Measurements from ENCODE around the gene RAMP2.

The RAMP2 gene

DNA sequence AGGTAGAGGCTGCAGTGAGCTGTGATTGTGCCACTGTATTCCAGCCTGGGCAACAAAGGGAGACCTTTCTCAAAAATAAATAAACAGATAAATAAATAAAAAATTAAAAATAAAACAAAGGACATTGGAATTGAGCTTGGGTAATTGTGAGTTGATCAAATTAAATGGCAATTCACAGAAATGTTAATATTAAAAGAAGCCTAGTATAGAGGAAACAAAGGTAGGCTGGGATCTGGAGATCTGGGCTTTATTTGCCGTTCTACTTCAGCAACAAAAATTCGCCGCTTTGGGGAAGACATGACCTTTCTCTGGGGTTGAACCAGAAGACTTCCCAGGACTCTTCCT, 11.9 kb downstream of the RAMP2 start:
- Histone ChIP-seq H4K20me1 (ENCODE audit: insufficient read depth, low read length) (no peaks in the 10 kb centered on the region), H3K27me3 (replicated peaks; ENCODE audit: insufficient read depth, low read length) (no peaks in the 10 kb centered on the region), H3K4me3 (ENCODE audit: low read length) (peak overlapping the region; percentile 87), H3K9me3 (replicated peaks; ENCODE audit: insufficient read depth, low read length) (no peaks in the 10 kb centered on the region), H3K79me2 (ENCODE audit: low read length) (peaks cover 16% of the 10 kb centered on the region), H3F3A (ENCODE audit: insufficient read depth, low read length) (no peaks in the 10 kb centered on the region), H3K27ac (ENCODE audit: low read length) (no peak overlapping the region), H2AFZ (ENCODE audit: low read length) (peak overlapping the region; percentile 99), H3K9ac (ENCODE audit: low read length) (peak overlapping the region; percentile 86; the same call in 1 of the 2 replicates), H3K9me2 (replicated peaks; ENCODE audit: insufficient read depth, low read length) (no peaks in the 10 kb centered on the region), H3K4me2 (ENCODE audit: low read depth, low read length) (peak overlapping the region; percentile 88), H3K4me1 (ENCODE audit: low read length) (peaks cover 21% of the 10 kb centered on the region), H3K36me3 (replicated peaks; ENCODE audit: insufficient read depth, low read length) (no peaks in the 10 kb centered on the region)
- TF ChIP-seq, protein P1, sequence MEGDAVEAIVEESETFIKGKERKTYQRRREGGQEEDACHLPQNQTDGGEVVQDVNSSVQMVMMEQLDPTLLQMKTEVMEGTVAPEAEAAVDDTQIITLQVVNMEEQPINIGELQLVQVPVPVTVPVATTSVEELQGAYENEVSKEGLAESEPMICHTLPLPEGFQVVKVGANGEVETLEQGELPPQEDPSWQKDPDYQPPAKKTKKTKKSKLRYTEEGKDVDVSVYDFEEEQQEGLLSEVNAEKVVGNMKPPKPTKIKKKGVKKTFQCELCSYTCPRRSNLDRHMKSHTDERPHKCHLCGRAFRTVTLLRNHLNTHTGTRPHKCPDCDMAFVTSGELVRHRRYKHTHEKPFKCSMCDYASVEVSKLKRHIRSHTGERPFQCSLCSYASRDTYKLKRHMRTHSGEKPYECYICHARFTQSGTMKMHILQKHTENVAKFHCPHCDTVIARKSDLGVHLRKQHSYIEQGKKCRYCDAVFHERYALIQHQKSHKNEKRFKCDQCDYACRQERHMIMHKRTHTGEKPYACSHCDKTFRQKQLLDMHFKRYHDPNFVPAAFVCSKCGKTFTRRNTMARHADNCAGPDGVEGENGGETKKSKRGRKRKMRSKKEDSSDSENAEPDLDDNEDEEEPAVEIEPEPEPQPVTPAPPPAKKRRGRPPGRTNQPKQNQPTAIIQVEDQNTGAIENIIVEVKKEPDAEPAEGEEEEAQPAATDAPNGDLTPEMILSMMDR (IDR thresholded peaks at IDR 0.05; ENCODE audit: low read length), result no peak
- no peak for TF ChIP-seq EZH2phosphoT487 (IDR thresholded peaks at IDR 0.05; ENCODE audit: low read length)
- TF ChIP-seq EZH2 (optimal IDR thresholded peaks at IDR 0.05; ENCODE audit: low read depth, low read length), result no peak
- no peak for DNase-seq

DNA sequence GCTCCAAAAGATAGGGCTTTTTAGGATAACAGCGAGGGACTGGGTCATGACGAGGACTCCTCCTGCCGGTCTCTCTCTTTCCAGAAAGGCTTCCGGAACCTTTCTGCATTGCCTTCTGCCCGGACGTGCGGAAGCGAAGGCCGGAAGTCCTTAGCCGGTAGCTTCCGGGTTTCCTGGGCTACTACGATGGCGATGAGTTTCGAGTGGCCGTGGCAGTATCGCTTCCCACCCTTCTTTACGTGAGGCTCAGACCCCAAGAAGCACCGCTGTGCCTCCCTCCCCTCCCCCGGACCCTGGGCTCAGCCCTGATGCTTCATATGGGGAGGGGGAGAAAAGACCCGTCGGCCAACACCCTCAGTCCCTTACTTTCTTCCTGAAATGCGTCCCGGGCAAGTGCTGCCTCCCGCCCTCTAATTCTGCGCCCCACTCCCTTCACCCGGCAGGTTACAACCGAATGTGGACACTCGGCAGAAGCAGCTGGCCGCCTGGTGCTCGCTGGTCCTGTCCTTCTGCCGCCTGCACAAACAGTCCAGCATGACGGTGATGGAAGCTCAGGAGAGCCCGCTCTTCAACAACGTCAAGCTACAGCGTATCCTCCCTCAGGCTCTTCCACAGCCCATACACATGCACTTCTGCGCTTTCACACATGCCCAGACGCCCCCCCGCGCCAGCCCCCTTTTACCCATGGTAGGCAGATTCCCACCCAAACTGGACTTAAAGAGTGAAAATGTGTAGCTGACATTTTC, 12.4 kb downstream of the RAMP2 start, which contains the start of gene VPS25:
TSS of gene VPS25 (plus strand) at position 160 of the 746 bp plus-strand sequence. CDS start at position 187, 27 bp downstream.
- Histone ChIP-seq H3K9me2 (replicated peaks; ENCODE audit: insufficient read depth, low read length) (no peaks in the 10 kb centered on the region), H2AFZ (ENCODE audit: low read length) (peak within 1 kb of the TSS; percentile 99), H3K27ac (ENCODE audit: low read length) (peak within 1 kb of the TSS; percentile 8; the same call in 1 of the 2 replicates), H3K36me3 (replicated peaks; ENCODE audit: insufficient read depth, low read length) (no peaks in the 10 kb centered on the region), H3K9ac (ENCODE audit: low read length) (peak within 1 kb of the TSS; percentile 86), H3K79me2 (ENCODE audit: low read length) (peaks cover 16% of the 10 kb centered on the region), H4K20me1 (ENCODE audit: insufficient read depth, low read length) (no peaks in the 10 kb centered on the region), H3K4me1 (ENCODE audit: low read length) (peaks cover 21% of the 10 kb centered on the region), H3K4me3 (ENCODE audit: low read length) (peak within 1 kb of the TSS; percentile 87), H3F3A (ENCODE audit: insufficient read depth, low read length) (no peaks in the 10 kb centered on the region), H3K27me3 (replicated peaks; ENCODE audit: insufficient read depth, low read length) (no peaks in the 10 kb centered on the region), H3K4me2 (ENCODE audit: low read depth, low read length) (peak within 1 kb of the TSS; percentile 88), H3K9me3 (replicated peaks; ENCODE audit: insufficient read depth, low read length) (no peaks in the 10 kb centered on the region)
- no peak for TF ChIP-seq EZH2 (optimal IDR thresholded peaks at IDR 0.05; ENCODE audit: low read depth, low read length)
- no peak for TF ChIP-seq EZH2phosphoT487 (IDR thresholded peaks at IDR 0.05; ENCODE audit: low read length)
- TF ChIP-seq, protein P1 (IDR thresholded peaks at IDR 0.05; ENCODE audit: low read length), result no peak
- DNase-seq, result peak; percentile 85

DNA sequence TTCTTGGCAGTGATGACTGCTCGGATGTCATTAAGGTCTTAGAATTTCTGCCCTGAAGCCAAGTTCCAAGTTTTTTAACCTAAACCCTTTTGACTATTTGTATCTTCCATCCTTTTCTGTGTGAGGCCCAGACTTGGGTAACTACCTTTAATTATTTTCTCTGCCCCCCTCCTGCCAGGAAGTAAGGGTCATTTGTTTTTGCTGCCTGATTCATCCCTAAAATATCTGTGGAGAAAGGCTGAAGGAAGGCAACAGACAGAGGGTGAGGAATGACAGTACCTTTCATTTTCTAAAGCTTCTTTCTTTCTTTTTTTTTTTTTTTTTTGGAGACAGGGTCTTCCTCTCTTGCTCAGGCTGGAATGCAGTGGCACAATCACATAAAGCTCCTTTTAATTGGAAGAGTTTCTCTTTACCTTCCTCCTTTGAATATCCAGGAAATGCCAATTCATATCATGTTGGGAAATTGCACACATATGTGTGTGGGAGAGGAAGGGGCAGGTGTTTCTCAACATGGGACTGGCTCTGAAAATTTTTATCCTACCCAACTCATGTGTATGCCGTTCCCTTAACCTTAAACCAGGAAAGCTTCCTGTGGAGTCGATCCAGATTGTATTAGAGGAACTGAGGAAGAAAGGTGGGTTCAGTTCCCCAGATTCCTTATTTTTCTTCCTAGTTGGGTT, 13.2 kb downstream of the RAMP2 start:
- TF ChIP-seq EZH2 (optimal IDR thresholded peaks at IDR 0.05; ENCODE audit: low read depth, low read length) (no peak), EZH2phosphoT487 (IDR thresholded peaks at IDR 0.05; ENCODE audit: low read length) (no peak)
- TF ChIP-seq, protein P1 (IDR thresholded peaks at IDR 0.05; ENCODE audit: low read length), result no peak
- H3K4me2 ChIP-seq (ENCODE audit: low read depth, low read length), result peak overlapping the region; percentile 88
- H2AFZ ChIP-seq (ENCODE audit: low read length), result peak overlapping the region; percentile 99
- peak overlapping the region; percentile 87 for H3K4me3 ChIP-seq (ENCODE audit: low read length)
- H4K20me1 ChIP-seq (ENCODE audit: insufficient read depth, low read length), result no peaks in the 10 kb centered on the region
- H3F3A ChIP-seq (ENCODE audit: insufficient read depth, low read length), result no peaks in the 10 kb centered on the region
- H3K9me3 ChIP-seq (replicated peaks; ENCODE audit: insufficient read depth, low read length), result no peaks in the 10 kb centered on the region
- H3K27me3 ChIP-seq (replicated peaks; ENCODE audit: insufficient read depth, low read length), result no peaks in the 10 kb centered on the region
- H3K79me2 ChIP-seq (ENCODE audit: low read length), result peaks cover 16% of the 10 kb centered on the region
- H3K27ac ChIP-seq (ENCODE audit: low read length), result no peak overlapping the region; the same call in 1 of the 2 replicates
- H3K4me1 ChIP-seq (ENCODE audit: low read length), result peaks cover 21% of the 10 kb centered on the region
- H3K9me2 ChIP-seq (replicated peaks; ENCODE audit: insufficient read depth, low read length), result no peaks in the 10 kb centered on the region
- no peak for DNase-seq
- H3K9ac ChIP-seq (ENCODE audit: low read length), result peak overlapping the region; percentile 86; the same call in 1 of the 2 replicates
- H3K36me3 ChIP-seq (replicated peaks; ENCODE audit: insufficient read depth, low read length), result no peaks in the 10 kb centered on the region
